Measurements from ENCODE around the gene ZNF319. TPM values are rescaled to one million over a fixed set of nuclear protein-coding genes. Genes with fewer than 3 reads are reported as not detected.

Gene ZNF319
- total RNA-seq, 4 donors from 2014 or later, result 4.2 to 16.6 (median 11.6) TPM

- TF ChIP-seq CTCF (IDR thresholded peaks at IDR 0.05), result no peak
- TF ChIP-seq POLR2AphosphoS5 (IDR thresholded peaks at IDR 0.05), result no peak
- no peak for TF ChIP-seq POLR2A (IDR thresholded peaks at IDR 0.05)
- TF ChIP-seq EP300 (IDR thresholded peaks at IDR 0.05), result no peak
- H3K4me3 ChIP-seq, result no peak overlapping the region
- no peaks in the 10 kb centered on the region for H3K36me3 ChIP-seq
- no peak overlapping the region for H3K27ac ChIP-seq
- peaks cover 3% of the 10 kb centered on the region for H3K27me3 ChIP-seq
- WGBS, result 91% methylated on average over 6 of the region's 9 CpGs
- peaks cover 4% of the 10 kb centered on the region for H3K4me1 ChIP-seq
- no peak for DNase-seq (ENCODE audit: low spot score in 2 of 2)
- H3K9me3 ChIP-seq, result no peaks in the 10 kb centered on the region
Observed at GRCh38 chr16:57952909-57953308, 47.6 kb downstream of the ZNF319 start.

- WGBS, result 86% methylated on average over 7 of the region's 7 CpGs
- peaks cover 4% of the 10 kb centered on the region for H3K4me1 ChIP-seq
- peaks cover 3% of the 10 kb centered on the region for H3K27me3 ChIP-seq
- H3K4me3 ChIP-seq, result no peak overlapping the region
- H3K9me3 ChIP-seq, result no peaks in the 10 kb centered on the region
- TF ChIP-seq POLR2A (IDR thresholded peaks at IDR 0.05), result no peak
- no peak for TF ChIP-seq EP300 (IDR thresholded peaks at IDR 0.05)
- no peak for TF ChIP-seq CTCF (IDR thresholded peaks at IDR 0.05)
- TF ChIP-seq POLR2AphosphoS5 (IDR thresholded peaks at IDR 0.05), result no peak
- H3K36me3 ChIP-seq, result no peaks in the 10 kb centered on the region
- no peak for DNase-seq (ENCODE audit: low spot score in 2 of 2)
- H3K27ac ChIP-seq, result no peak overlapping the region
Observed at GRCh38 chr16:57951204-57951960, 49.1 kb downstream of the ZNF319 start.

GRCh38 chr16:57950382-57950781 is 50.1 kb downstream of the ZNF319 start:
- DNase-seq (ENCODE audit: low spot score in 2 of 2), result no peak
- H3K27ac ChIP-seq, result no peak overlapping the region
- no peaks in the 10 kb centered on the region for H3K4me1 ChIP-seq
- H3K9me3 ChIP-seq, result no peaks in the 10 kb centered on the region
- TF ChIP-seq POLR2AphosphoS5 (IDR thresholded peaks at IDR 0.05), result no peak
- TF ChIP-seq POLR2A (IDR thresholded peaks at IDR 0.05), result no peak
- no peak for TF ChIP-seq EP300 (IDR thresholded peaks at IDR 0.05)
- no peak for TF ChIP-seq CTCF (IDR thresholded peaks at IDR 0.05)
- H3K27me3 ChIP-seq, result peaks cover 3% of the 10 kb centered on the region
- no peak overlapping the region for H3K4me3 ChIP-seq
- WGBS, result 60% methylated on average over 6 of the region's 6 CpGs
- H3K36me3 ChIP-seq, result no peaks in the 10 kb centered on the region

GRCh38 chr16:57949595-57950238 is 50.8 kb downstream of the ZNF319 start:
- no peak for DNase-seq (ENCODE audit: low spot score in 2 of 2)
- Histone ChIP-seq H3K27ac (no peak overlapping the region), H3K36me3 (no peaks in the 10 kb centered on the region), H3K9me3 (no peaks in the 10 kb centered on the region), H3K4me3 (no peak overlapping the region), H3K4me1 (no peaks in the 10 kb centered on the region), H3K27me3 (peaks cover 3% of the 10 kb centered on the region)
- TF ChIP-seq CTCF (IDR thresholded peaks at IDR 0.05) (no peak), POLR2A (IDR thresholded peaks at IDR 0.05) (no peak), EP300 (IDR thresholded peaks at IDR 0.05) (no peak), POLR2AphosphoS5 (IDR thresholded peaks at IDR 0.05) (no peak)
- WGBS, result 79% methylated on average over 4 of the region's 5 CpGs

GRCh38 chr16:57949013-57949412 is 51.5 kb downstream of the ZNF319 start:
- Histone ChIP-seq H3K4me3 (no peak overlapping the region), H3K27me3 (peaks cover 3% of the 10 kb centered on the region), H3K36me3 (no peaks in the 10 kb centered on the region), H3K4me1 (no peaks in the 10 kb centered on the region), H3K27ac (no peak overlapping the region), H3K9me3 (no peaks in the 10 kb centered on the region)
- TF ChIP-seq POLR2AphosphoS5 (IDR thresholded peaks at IDR 0.05) (no peak), EP300 (IDR thresholded peaks at IDR 0.05) (no peak), CTCF (IDR thresholded peaks at IDR 0.05) (no peak)
- WGBS, result 29% methylated on average over 2 of the region's 2 CpGs
- no peak for DNase-seq (ENCODE audit: low spot score in 2 of 2)

Data from suprapubic skin (tissue), 4 donors.